Globus pallidus (tissue), 1 donor: ENCODE data around the gene IFT20.

Experiments
- DNase-seq: peaks from one replicate; pipeline ENCODE4 v3.0.0-alpha.2; 2015; ENCODE audit warnings: low spot score

IFT20 gene, protein sequence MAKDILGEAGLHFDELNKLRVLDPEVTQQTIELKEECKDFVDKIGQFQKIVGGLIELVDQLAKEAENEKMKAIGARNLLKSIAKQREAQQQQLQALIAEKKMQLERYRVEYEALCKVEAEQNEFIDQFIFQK

DNA sequence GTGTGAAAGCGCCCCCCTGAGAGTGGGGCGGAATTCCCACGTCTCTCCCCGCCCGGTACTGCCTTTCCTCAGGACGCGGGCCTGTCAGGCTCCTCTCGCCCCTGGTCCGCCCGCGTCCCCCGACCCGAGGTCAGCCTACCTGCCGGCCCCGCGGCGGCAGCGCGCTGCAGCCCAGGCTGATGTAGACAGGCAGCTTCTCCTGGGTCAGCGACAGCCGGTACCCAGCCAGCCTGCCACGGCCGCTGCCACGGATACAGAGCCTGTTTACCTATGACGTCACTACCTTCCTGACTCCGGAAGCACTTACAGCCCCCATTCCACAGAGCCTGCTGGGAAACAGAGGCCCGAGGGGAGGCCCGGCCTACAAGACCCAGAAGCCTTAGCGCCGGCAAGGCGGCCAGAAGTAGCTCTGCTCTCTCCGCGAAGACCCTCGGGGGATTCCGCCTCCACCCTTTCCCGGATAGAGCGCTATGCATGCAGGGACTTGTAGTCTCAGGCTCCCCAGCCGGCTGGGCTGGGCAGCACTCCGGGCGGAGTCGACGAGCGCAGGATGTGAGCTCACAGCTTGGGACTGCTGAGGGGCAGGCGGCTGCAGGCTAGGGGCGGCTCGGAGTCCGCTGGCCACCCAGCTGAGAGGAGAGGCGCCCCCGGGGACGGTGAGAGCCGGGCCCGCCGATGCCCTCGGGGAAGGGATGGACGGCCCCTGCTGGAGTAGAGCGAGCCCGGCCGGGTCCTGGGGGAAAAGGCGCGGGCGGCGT, at the start of gene IFT20, which contains the start of gene TNFAIP1:
Gene IFT20, minus strand, starts transcription at position 272 of the 758 bp plus-strand sequence. CDS start 3,487 bp downstream, outside the sequence.
Gene TNFAIP1, plus strand, starts transcription at position 561 of the 758 bp plus-strand sequence. CDS start 3,761 bp downstream, outside the sequence.
- peak; percentile 100 for DNase-seq

DNA sequence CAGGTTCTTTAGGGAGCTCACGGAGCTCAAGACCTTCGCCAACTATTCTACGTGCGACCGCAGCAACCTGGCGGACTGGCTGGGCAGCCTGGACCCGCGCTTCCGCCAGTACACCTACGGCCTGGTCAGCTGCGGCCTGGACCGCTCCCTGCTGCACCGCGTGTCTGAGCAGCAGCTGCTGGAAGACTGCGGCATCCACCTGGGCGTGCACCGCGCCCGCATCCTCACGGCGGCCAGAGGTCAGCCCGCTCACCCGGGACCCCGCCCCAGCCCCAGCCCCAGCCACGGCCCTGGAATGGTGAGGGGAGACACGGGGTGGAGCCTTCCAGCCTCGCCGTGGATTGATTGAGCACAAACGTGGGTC, 49.7 kb upstream of the IFT20 start:
- DNase-seq = no peak

DNA sequence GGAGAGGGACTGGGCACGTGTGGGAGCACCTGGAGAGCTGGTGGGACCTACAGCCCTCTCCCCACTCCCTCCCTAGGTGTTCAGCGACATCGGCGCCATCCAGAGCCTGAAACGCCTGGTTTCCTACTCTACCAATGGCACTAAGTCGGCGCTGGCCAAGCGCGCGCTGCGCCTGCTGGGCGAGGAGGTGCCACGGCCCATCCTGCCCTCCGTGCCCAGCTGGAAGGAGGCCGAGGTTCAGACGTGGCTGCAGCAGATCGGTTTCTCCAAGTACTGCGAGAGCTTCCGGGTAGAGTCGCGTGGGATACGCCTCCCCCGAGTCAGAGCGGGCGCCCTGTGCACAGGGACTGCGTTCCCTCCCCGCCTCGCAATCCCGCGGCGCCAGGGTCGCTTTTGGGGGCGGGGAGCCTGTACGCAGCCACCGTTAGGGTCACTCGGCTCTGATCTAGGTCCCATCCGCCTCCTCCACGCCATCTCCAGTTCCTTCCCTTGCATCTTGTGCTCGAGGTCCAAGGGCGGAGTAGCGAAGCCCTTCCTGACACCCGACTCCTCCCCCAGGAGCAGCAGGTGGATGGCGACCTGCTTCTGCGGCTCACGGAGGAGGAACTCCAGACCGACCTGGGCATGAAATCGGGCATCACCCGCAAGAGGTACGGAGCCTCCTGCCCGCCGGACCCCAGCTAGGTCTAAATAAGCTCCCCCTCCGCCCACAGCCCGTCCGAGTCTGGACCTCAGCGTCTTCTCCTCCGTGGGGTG, 49.2 kb upstream of the IFT20 start:
- DNase-seq = no peak

DNA sequence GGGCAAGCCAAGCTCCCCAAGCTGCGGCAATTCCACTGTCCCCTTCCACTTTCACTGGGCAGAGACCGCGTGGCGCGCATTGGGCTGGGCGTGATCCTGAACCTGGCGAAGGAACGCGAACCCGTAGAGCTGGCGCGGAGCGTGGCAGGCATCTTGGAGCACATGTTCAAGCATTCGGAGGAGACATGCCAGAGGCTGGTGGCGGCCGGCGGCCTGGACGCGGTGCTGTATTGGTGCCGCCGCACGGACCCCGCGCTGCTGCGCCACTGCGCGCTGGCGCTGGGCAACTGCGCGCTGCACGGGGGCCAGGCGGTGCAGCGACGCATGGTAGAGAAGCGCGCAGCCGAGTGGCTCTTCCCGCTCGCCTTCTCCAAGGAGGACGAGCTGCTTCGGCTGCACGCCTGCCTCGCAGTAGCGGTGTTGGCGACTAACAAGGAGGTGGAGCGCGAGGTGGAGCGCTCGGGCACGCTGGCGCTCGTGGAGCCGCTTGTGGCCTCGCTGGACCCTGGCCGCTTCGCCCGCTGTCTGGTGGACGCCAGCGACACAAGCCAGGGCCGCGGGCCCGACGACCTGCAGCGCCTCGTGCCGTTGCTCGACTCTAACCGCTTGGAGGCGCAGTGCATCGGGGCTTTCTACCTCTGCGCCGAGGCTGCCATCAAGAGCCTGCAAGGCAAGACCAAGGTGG, 46.0 kb upstream of the IFT20 start:
- no peak for DNase-seq

DNA sequence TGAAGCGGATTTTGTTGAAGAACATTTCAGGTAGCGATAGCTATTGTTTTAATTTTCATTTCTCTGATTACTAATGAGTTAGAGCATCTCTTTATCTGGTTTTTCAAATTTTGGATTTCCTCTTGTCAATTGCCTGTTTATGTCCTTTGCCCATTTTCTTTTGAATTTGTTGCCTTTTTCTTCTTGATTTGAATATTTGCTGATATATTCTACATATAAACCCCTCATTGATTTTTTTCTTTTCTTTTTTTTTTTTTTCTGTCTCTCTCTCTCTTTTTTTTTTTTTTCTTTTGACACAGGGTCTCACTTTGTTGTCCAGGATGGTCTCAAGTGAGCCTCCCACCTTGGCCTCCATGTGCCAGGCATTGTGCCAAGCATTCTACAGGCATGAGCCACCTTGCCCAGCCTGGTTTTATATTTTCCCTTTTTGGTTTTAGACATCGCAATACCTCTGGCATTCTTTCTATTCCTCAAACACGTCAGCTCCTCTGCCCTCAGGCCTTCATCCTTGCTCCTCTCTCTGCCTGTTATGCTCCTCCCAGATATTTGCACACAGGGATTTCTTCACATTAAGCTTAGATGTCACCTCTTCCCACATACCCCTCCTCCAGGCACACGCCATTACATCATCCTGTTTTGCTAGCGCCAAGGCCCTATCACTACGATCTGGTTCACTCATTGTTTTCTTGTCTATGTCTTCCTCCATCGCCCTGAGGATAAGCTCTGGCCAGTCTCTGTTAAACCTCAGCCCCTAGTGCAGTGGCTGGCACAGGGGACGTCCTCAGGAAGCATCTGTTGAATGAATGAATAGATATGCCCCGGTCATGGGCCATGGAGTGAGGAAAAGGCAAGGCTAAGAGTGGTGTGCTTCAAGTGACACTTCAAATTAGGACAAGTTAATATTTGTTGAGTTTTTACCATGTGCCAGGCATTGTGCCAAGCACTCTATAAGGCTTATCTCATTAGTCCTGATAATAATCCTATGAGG, 44.8 kb upstream of the IFT20 start:
- no peak for DNase-seq

DNA sequence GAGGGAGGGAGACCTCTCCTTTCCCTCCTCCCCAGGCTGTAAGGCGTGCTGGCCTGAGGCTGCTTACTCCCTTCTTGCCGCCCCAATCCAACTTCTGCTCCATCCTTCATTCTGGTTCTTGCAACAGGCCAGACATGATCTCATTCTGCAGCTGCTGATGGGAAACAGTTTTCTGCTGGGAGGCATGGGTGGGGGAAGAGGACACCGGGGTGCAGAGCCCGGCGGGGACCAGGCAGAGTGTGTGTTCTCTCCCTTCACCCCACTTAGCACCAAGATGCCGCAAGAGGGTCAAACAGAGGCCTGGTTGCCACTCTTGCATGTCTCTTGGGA, 37.6 kb upstream of the IFT20 start:
- DNase-seq = no peak

DNA sequence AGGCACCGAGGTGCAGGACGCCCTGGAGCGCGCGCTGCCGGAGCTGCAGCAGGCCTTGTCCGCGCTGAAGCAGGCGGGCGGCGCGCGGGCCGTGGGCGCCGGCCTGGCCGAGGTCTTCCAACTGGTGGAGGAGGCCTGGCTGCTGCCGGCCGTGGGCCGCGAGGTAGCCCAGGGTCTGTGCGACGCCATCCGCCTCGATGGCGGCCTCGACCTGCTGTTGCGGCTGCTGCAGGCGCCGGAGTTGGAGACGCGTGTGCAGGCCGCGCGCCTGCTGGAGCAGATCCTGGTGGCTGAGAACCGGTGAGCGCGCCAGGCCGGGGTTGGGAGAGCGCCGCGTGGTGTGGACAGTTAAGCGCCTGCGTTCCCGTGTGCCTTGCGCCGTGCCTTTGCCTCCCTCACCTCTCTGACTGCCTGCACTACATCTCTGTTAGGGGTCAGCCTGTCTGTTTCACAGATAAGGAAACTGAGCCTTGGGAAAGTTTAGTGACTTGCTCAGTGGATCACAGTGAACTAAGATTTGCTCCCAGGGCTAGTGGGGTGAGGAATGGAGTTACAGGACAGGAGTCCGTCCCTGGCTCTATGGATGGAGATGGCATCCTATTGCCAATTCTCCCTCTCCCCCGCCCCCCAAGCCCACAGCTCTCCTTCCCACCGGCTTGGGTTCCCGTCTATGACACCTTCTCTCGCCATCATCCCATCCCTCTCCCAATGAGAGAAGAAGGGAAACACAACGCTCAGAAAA, 37.1 kb upstream of the IFT20 start:
- DNase-seq = peak; percentile 13

DNA sequence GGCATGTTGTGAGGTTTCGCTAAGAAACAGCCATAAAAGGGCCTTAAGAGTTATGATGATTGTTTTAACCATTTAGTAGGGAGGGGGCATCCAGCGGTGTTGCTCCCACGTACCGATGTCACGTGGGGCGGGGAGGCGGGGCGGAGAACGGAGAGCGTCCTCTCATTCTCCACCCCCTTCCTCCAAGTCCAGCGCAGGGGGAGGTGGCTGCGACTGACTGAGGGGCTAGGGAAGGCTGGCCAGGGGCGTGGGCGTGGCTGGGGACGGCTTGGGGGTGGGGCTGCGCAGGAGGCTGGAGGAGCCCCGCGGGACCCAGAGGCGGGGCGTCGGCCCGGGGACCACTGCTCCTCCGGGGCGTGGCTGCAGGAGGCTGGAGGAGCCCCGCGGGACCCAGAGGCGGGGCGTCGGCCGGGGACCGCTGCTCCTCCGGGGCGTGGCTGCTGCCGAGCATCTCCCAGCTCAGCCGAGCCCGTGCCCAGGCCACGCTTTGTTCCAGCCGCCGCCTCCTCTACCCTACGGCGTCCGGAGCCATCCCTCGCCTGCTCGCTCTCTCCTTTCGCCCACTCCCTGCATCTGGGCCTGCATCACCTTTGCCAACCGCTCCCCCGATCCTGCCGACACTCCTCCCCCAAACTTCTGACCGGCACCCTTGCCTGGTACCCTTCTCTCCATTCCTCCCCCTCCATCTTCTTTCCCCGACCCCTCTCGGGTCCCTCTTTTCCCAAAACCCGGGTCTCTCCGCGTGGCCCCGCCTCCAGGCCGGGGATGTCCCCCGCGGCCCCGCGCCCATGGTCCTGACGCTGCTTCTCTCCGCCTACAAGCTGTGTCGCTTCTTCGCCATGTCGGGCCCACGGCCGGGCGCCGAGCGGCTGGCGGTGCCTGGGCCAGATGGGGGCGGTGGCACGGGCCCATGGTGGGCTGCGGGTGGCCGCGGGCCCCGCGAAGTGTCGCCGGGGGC, 36.3 kb upstream of the IFT20 start, which contains the start of gene SARM1:
Gene SARM1, plus strand, starts transcription at position 450 of the 958 bp plus-strand sequence. Its CDS starts 339 bp downstream, at position 789.
- peak; percentile 81 for DNase-seq

DNA sequence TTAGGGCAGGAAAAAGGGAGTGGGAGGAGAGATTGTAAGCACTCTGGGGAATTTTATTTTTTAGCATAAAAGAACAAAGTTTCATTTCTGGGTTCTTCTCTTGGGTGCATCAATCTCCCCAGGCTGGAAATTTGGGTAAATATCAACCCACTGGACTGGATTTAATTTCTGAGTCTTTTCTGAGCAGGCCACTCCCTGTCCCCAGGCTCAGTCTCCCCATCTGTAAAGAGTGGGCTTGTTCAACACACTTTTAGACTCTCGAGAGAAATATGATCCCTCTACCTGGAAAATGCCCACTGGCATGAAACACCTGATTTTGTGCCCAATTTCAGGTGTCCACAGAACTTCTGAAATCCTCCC, 35.5 kb upstream of the IFT20 start:
- DNase-seq = no peak

DNA sequence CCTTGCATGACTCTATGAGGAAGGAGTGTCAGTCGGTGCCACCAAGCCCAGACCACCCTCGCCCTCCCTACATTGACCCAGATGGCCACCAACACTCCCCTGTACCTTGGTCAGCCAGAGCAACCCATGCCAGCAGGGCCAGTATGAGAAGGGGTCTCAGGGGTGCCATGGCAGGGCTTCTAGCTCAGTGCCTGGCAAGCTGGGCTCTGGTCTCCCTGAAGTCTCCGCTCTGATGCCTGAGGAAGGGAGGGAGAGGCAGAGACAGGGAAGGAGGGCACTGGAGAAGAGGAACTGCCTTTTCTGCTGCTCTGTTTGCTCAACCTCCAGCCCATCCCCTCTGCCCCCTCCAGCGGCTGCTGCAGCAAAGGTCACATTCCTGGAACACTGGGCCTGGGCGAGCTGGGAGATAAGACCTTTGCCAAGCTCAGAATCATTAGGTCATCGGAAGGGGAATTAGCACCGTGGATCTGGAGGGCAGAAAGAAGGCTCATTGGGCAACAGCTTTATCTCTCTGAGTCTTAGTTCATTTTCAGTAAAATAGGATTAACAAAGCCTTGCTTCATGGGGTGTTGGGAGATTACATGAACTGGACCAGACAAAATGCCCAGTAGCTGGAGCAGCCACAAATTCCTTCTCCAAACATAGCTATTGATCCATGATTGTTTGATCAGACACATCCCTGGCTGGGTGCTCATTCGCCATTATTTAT, 34.9 kb upstream of the IFT20 start, which contains the start of gene VTN:
Gene VTN, minus strand, starts transcription at position 273 of the 709 bp plus-strand sequence. Its CDS starts 104 bp downstream, at position 169.
- no peak for DNase-seq

DNA sequence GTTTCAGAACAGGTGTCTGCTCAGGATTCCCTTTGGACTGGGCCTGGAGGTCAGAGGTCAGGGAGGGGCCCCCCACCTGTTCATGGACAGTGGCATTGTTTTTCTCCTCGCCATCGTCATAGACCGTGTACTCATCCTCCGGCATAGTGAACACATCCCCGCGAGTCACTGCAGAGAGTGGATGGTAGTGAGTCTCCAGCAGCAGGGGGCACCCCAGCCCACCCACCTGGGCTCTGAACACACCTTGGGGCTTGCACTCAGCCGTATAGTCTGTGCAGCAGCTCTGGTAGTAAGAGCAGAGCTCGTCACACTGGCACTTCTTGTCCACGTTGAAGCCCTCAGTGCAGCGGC, 34.4 kb upstream of the IFT20 start:
- DNase-seq = no peak

DNA sequence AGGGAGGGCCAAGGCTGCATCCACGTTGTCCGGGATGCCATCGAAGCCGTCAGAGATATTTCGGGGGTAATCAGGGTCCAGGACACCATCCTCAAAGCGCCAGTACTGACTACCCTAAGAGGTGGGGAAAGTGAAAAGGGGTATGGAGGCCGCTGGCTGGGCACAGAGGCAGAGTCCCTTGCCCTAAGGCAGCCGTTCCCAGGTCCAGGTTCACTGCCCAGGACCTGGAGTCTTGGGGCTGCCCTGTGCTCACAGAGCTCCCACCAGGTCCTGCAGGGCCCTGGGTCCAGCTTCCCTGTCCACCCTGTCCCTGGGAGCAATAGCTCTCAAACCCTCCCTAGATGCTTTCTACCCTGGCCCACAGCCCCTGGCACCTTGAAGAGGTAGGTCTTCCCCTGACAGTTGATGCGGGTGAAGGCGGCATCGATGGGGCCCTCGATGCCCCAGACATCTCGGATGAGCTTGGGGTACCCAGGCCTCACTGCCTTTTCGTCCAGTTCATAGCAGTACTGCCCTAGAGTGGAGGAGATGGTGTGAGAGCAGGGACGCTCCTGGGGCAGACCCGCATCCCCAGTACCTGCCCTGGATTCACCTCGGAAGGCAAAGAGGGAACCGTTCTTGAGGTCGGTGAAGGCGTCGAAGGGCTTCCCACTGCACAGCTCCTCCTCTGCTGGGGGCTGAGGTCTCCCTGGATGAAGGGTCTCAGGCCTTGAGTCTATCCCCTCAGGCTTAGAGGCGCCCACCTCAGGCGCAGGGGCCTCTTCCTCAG, 33.8 kb upstream of the IFT20 start:
- no peak for DNase-seq

DNA sequence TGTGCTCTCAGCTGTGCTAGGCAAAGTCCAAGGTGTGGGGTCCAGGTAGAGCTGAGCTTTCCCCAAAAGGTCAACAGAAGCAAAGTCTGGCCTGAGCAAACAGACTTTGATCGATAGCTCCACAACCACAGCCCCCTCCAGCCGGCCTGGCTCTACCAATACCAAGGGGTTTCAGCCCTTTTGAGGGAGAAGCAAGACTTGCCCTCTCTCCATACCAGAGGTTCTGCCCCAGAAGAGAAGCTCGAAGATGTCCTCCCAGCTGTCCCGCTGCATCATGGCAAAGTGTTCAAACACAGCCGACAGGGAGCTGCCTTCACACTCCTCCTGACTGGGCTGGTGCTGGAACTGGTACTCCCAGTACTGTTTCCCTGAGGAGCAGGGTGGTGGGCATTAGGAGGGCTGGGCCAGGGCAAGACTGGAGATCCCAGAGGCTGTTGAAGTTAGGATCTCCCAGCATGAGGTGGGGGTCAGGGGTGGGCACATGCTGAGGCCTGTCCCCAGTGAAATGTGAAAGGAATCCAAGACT, 33.1 kb upstream of the IFT20 start:
- DNase-seq = no peak

DNA sequence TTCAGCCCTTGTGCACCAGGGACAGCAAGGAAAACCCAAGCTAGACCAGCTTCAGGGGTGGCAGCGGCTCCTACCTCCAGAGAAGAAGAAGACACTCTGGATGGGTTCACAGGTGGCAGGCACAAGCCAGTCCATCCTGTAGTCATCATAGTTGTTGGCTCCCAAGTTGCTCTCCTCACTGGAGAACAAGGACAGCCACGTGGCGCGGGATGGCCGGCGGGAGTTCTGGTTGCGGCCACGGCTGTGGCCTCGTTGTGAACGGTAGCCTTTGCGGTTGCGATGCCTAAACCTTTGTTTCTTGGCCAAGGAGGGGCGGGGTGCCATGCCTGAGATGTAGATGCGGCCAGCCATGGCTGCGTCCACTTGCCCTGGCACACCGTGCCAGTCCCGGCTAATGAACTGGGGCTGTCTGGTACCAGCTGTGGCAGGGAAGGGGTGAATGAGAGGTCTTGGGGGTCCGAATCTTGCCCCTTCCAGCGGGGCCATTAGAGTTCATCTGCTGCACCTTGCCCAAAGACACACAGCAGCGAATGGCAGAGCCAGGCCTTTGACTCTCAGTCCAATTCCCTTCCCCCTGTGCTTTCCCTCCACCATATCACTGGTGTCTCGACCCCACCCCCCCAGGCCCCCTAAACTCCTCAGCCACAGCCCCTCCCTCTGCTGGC, 32.5 kb upstream of the IFT20 start:
- no peak for DNase-seq

DNA sequence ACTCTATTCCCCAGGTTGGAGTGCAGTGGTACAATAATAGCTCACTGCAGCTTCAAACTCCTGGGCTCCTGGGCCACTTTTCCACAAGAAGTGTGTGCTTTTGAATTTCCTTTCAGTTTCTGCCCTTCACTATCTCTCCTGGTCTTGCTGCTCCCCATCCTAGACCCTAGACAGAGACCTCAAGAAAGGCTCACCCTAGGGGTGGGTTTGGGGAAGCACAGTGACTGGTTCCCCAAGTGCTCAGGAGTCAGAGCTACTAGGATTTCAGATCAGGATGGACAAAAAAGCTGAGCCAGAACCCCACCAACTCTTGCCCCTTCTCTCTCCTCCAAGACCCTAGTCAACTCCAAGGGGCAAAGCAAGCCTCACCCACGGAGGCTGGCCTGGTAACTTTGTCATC, 31.3 kb upstream of the IFT20 start:
- no peak for DNase-seq

DNA sequence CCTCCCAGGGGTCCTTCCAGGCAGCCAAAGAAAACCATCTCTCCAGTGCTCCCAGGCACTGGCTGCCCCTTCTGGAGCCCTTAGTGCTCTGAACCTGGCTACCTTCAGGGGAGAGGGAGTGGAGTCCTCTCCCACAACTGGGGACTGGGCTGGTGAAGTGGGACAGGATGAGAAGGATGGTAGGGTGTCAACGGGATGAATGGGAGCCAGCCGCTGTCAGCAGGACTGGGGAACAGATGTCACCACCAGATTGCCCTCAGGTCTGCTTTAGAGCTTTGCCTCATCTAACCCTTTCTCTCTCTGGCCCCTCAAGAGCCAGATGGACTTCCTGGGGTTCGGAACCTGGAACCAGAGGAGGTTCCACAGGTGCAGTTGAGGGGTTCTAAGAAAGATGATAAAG, 30.2 kb upstream of the IFT20 start:
- DNase-seq = no peak
